Loucy (cell line): ENCODE data around the gene MARS1.

Source experiments
- H2AFZ ChIP-seq: fragments of 200-600 bp; sonication (generic); 2 replicates; pipeline ENCODE4 v1.6.0; 2016; ENCODE audit warnings: antibody characterized with exemption, mild to moderate bottlenecking, low read length, moderate library complexity
- H3F3A ChIP-seq: fragments of 200-600 bp; 2 replicates; pipeline ENCODE4 v1.6.0; 2016; ENCODE audit warnings: antibody characterized with exemption, low read depth, mild to moderate bottlenecking
- H3K27me3 ChIP-seq: fragments of 200-600 bp; sonication (generic); 2 replicates; pipeline ENCODE4 v1.6.1; 2014; ENCODE audit warnings: low read length, mild to moderate bottlenecking; ENCODE audit not compliant: insufficient read depth, poor library complexity, severe bottlenecking
- H3K36me3 ChIP-seq: fragments of 200-600 bp; sonication (generic); 2 replicates; pipeline ENCODE4 v1.6.1; 2016; ENCODE audit warnings: low read length; ENCODE audit not compliant: insufficient read depth
- H3K4me1 ChIP-seq: fragments of 200-600 bp; sonication (generic); 2 replicates; pipeline ENCODE4 v1.5.1; 2014; ENCODE audit warnings: low read length, mild to moderate bottlenecking; ENCODE audit not compliant: insufficient read depth, poor library complexity, severe bottlenecking
- H3K4me2 ChIP-seq: fragments of 200-600 bp; sonication (generic); 2 replicates; pipeline ENCODE4 v1.6.0; 2014; ENCODE audit warnings: antibody characterized with exemption, low read length, low read depth, mild to moderate bottlenecking; ENCODE audit not compliant: poor library complexity, severe bottlenecking
- H3K4me3 ChIP-seq: fragments of 200-600 bp; sonication (generic); 2 replicates; pipeline ENCODE4 v1.5.1; 2014; ENCODE audit warnings: low read length, mild to moderate bottlenecking, mixed read lengths; ENCODE audit not compliant: poor library complexity, severe bottlenecking
- H3K79me2 ChIP-seq: fragments of 200-600 bp; sonication (generic); 2 replicates; pipeline ENCODE4 v1.6.1; 2014; ENCODE audit warnings: low read length; ENCODE audit not compliant: insufficient read depth
- H3K9ac ChIP-seq: fragments of 200-600 bp; sonication (generic); 2 replicates; pipeline ENCODE4 v1.6.0; 2014; ENCODE audit warnings: mild to moderate bottlenecking, low read depth, low read length, moderate library complexity; ENCODE audit not compliant: poor library complexity, severe bottlenecking
- H3K9me2 ChIP-seq: fragments of 200-600 bp; sonication (generic); replicated peaks from 2 replicates; pipeline ENCODE4 v1.6.1; 2016; ENCODE audit warnings: low read depth, low read length, mixed read lengths
- H3K9me3 ChIP-seq: fragments of 200-600 bp; sonication (generic); 2 replicates; pipeline ENCODE4 v1.6.1; 2014; ENCODE audit warnings: mild to moderate bottlenecking, antibody characterized with exemption, low read length, low read depth; ENCODE audit not compliant: insufficient read depth
- H4K20me1 ChIP-seq: fragments of 200-600 bp; sonication (generic); 2 replicates; pipeline ENCODE4 v1.6.0; 2014; ENCODE audit warnings: antibody characterized with exemption, low read length, mild to moderate bottlenecking; ENCODE audit not compliant: insufficient read depth, poor library complexity, severe bottlenecking
- EZH2phosphoT487 ChIP-seq: fragments of 200-600 bp; IDR thresholded peaks from 2 replicates; pipeline ENCODE4 v1.6.1; 2018; ENCODE audit warnings: antibody characterized with exemption, mild to moderate bottlenecking, moderate library complexity, borderline replicate concordance
- TF ChIP-seq, protein P1 (sequence below): fragments of 200-600 bp; sonication (generic); conservative IDR thresholded peaks from 2 replicates; pipeline ENCODE4 v1.5.1; 2014; ENCODE audit warnings: mild to moderate bottlenecking, antibody characterized with exemption, low read length

MARS1 gene

DNA sequence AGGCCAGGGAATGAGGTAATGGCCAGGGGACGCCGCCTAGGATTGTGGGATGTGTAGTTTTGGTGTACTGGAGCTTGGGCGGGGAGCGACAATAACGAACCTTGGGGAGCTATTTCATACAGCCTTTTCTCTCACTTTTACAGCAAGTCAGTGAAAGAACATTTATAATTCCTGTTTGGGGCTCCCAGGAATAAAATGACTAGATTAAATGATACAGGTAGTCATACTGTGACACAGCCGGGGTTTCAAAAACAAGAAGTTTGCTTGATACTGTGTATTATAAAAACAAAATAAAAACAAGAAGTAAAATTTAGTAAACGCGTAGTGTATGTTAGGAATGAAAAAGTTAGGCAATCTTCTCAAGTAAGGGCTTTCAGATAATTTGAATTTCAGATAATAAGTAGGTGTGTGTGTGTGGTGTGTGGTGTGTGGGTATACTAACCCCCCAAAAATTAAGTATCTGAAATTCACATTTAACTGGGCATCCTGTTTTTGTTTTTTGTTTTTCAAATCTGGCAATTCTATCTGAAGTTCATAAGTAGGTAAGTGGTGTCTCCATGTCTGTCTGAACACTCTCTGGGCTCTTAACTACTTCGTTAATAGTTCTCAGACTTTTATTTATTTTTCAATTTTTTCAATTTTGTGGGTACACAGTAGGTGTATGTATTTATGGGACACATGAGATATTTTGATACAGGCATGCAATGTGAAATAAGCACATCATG is 59.6 kb downstream of the MARS1 start:
- Histone ChIP-seq H3K4me1 (peaks cover 31% of the 10 kb centered on the region), H3K9me2 (no peaks in the 10 kb centered on the region), H4K20me1 (peaks cover 9% of the 10 kb centered on the region), H3K36me3 (no peaks in the 10 kb centered on the region), H3K9me3 (no peaks in the 10 kb centered on the region), H3K79me2 (peaks cover 23% of the 10 kb centered on the region), H3F3A (no peaks in the 10 kb centered on the region), H3K9ac (peak overlapping the region; percentile 98), H3K27me3 (no peaks in the 10 kb centered on the region), H2AFZ (peak overlapping the region; percentile 99), H3K4me3 (peak overlapping the region; percentile 93), H3K4me2 (peak overlapping the region; percentile 87)
- no peak for TF ChIP-seq EZH2phosphoT487
- TF ChIP-seq, protein P1, sequence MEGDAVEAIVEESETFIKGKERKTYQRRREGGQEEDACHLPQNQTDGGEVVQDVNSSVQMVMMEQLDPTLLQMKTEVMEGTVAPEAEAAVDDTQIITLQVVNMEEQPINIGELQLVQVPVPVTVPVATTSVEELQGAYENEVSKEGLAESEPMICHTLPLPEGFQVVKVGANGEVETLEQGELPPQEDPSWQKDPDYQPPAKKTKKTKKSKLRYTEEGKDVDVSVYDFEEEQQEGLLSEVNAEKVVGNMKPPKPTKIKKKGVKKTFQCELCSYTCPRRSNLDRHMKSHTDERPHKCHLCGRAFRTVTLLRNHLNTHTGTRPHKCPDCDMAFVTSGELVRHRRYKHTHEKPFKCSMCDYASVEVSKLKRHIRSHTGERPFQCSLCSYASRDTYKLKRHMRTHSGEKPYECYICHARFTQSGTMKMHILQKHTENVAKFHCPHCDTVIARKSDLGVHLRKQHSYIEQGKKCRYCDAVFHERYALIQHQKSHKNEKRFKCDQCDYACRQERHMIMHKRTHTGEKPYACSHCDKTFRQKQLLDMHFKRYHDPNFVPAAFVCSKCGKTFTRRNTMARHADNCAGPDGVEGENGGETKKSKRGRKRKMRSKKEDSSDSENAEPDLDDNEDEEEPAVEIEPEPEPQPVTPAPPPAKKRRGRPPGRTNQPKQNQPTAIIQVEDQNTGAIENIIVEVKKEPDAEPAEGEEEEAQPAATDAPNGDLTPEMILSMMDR = no peak

DNA sequence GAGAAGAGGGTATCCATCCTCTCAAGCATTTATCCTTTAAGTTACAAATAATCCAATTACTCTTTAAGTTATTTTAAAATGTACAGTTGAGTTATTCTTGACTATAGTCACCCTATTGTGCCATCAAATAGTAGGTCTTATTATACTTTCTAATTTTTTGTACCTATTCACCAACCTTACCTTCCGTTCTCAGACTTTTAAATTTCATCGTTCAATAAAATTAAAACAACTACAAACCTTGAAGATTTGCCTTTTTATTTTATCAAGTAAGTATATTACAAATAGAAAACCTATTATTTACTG is 60.1 kb downstream of the MARS1 start:
- Histone ChIP-seq H3K4me3 (no peak overlapping the region), H2AFZ (no peak overlapping the region), H3K4me2 (no peak overlapping the region), H3K9me3 (no peaks in the 10 kb centered on the region), H3K79me2 (peaks cover 23% of the 10 kb centered on the region), H3K36me3 (no peaks in the 10 kb centered on the region), H3K4me1 (peaks cover 31% of the 10 kb centered on the region), H3K9ac (no peak overlapping the region), H3K27me3 (no peaks in the 10 kb centered on the region), H3F3A (no peaks in the 10 kb centered on the region), H3K9me2 (no peaks in the 10 kb centered on the region), H4K20me1 (peaks cover 9% of the 10 kb centered on the region)
- TF ChIP-seq, protein P1 = no peak

DNA sequence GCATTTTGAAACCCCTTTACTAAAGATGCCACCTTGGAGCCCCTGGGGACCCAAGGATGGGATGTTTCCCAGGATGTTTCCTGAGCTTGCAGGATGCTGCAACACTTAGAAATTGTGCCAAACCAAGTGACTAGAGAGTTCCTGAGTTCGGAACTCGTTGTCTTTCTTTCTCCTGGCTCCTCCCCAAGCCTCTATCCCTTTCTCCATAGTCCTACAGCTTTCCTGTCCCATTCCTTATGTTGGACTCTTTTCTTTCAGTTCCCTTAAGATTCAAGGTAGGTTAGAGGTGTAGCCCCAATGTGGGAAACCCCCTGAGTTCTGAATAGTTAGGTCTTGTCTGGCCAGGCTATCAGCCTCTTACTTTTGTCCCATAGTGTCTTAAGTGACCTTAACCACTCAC is 60.6 kb downstream of the MARS1 start:
- Histone ChIP-seq H3K4me1 (peaks cover 28% of the 10 kb centered on the region), H3K27me3 (no peaks in the 10 kb centered on the region), H3F3A (no peaks in the 10 kb centered on the region), H3K4me2 (no peak overlapping the region), H3K36me3 (no peaks in the 10 kb centered on the region), H3K9ac (no peak overlapping the region), H3K9me3 (no peaks in the 10 kb centered on the region), H3K9me2 (no peaks in the 10 kb centered on the region), H2AFZ (no peak overlapping the region), H3K4me3 (no peak overlapping the region), H4K20me1 (peaks cover 9% of the 10 kb centered on the region), H3K79me2 (peaks cover 23% of the 10 kb centered on the region)
- TF ChIP-seq, protein P1 = no peak
- TF ChIP-seq EZH2phosphoT487 = no peak
